ENCODE results near the gene DNAJB6.

The DNAJB6 gene

DNA sequence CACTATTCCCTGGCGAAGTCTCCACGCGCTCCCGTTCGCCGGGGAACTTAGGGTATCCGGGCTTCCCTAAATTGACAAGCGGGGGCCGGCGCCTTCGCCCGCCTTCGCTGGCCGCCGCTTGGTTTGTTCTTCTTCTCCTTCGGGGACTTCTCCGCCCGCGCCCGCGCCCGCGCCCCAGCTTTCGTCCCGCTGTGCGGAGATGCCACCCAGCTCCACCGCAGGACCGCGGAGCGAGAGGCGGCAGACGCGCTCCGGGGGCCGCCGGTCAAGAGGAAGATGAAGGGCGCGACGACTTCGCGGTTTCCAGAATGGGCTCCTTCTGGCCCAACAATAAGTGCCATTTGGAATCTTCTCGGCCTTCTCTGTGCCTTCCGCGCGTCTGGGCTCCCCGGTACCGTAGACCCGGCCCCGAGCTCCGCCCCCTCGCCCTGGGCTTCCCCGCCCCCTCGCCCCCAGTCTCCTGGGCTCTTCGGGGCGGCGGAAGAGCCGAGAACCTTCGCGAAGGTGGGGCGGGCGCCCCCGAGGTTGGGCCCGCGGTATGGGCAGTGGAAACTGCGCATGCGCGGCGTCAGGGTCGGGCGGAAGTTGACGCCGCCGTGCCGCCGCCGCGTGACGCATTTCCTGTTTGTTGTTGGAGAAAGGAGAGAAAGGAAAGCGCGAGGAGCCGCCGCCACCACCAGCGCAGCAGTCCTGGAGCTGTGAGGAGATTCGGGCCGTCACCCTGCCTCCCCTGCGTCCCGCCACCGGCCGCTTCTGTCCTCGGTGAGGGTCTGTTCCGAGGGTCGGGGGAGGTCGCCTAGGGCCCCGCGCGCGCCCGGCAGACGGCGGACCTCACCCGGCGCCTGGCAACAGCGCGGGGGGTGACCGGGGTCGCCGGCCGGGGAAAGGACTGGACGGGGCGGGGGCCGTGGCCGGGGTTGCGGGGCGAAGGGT, at the start of gene DNAJB6:
Gene DNAJB6, plus strand, starts transcription at position 622 of the 933 bp plus-strand sequence. CDS start 21,569 bp downstream, outside the sequence.
- peak; percentile 90 to 94 (median 90) for DNase-seq (ENCODE audit: low read depth in 2 of 3, low spot score in 1 of 3)

DNA sequence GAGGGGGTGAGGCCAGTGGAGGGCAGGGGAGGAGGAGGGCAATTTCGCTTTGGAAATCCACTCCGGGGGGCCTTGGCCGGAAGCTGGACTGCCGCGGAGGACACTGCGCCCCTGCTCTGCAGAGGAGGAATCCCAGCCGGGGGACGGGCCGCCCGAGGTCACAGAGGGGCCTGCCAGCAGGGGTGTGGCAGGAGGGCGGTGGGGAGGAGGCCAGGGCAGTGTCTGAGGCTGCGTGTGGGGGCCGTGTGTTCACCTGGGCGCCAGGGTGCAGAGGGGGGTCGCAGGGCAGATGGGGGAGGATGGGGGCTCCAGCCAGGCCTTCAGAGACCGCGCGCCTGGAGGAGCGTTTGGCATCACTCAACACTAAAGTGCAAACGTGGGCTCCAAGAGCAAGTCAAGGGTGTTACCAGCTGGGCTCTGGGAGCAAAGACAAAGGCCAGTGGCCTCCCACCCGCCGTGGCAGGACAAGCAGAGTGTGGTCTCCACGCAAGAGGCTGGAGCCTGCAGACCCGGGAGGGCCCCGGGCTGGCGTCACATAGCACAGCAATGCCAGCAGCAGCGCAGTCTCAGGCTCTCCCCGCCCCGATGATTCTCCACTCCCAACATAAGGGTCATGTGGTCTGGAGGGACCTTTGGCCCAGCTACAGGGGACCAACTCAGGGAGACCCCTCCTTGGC, 45.3 kb upstream of the DNAJB6 start:
- DNase-seq (ENCODE audit: low read depth in 2 of 3, low spot score in 1 of 3): no peak

DNA sequence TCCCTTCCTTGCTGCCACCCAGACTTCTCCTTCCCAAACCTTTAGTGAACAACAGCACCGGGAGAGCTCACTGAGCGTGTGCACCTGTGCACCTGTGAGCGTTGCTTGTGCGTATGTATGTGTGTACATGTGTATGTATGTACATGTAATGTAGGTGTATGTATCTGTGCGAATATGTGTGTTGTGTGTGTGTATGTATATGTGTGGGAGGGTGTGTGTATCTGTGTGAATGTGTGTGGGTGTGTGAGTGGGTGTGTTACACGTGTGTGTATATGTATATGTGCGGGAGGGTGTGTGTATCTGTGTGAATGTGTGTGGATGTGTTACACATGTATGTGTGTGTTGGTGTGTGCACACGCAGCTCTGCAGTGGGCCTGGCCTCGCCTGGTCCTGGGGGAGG, 44.5 kb upstream of the DNAJB6 start:
- DNase-seq (ENCODE audit: low read depth in 2 of 3, low spot score in 1 of 3): no peak

DNA sequence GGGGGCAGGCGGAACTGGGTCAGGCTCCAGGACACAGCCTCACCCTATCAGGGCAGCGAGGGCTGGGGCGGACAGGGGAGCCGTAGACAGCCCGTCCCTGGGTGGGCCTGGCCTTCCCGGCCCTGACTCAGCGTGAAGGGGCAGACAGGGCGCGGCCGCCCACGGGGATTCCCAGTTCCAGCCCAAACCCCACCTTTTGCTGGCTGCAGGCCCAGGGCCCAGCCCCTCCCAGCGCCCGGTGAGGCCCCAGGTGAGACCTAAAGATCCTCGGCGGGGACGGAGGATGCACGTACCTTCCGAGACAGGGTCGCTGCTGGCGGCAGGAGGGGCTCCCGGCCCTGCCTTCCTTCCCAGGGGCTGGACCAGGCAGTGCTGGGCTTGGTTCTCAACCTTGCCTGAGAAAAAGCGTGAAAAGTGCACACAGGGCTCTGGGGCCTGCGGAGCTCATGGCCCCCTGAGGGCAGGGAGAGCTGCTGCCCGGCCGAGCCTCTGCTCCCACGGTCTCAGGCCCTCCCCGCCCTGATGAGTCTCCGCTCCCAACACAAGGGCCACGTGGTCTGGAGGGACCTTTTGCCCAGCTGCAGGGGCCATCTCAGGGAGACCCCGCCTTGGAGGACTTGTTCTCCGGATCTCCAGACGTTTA, 43.9 kb upstream of the DNAJB6 start:
- DNase-seq (ENCODE audit: low read depth in 2 of 3, low spot score in 1 of 3): no peak

DNA sequence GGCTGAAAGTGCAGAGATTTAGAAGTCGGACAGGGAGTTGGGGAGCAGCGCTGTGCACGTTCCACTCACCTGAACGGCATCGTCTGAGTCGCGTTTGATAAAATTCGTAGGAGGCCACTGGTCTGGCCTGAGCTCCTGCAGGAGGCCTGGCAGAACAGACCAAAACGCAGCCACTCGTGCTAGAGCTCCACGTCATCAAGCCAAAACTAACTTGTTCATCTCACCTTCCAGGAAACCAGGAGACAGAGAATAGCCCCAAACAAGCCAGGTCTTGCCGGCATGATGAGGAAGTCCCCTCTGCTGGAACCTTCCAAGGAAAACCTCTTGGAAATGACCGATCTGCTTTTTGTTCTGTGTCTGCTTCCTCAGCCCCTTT, 43.4 kb upstream of the DNAJB6 start:
- DNase-seq (ENCODE audit: low read depth in 2 of 3, low spot score in 1 of 3): no peak

DNA sequence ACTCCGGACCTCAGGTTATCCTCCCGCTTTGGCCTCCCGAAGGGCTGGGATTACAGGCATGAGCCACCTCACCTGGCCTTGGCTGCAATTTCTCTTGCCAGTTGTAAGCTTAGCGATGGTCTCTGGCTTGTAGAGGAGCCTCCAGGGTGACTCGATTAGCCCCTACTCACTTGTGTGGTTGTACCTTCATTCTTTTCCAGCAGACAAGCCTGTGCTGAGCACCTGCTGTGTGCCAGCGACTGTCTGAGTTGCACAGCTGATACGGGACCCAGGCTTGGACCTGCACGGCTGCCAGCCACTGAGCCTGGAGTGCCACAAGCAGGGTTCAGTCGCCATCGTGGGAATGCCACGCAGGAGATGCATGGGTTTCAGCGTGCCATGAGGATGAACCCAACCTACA, 42.0 kb upstream of the DNAJB6 start:
- DNase-seq (ENCODE audit: low read depth in 2 of 3, low spot score in 1 of 3): no peak

DNA sequence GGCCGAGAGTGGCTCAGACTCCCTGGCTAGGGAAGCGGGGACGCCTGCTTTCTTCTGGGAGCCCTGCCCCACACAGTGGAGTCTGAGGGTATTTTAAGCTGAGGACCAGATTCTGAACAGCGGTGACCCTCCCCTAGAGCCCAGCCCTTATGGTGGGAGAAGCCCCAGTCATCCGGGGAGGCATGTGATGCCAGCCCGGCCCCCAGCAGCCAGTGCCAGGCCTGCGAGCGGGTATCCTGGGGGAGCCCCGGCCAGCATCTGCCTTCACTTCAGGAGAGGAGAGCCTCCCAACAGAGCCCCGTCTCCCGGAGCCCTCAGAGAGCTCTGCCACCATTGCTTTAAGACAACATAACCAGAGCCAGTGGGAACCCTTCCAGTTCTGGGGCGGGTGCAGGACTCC, 41.5 kb upstream of the DNAJB6 start:
- DNase-seq (ENCODE audit: low read depth in 2 of 3, low spot score in 1 of 3): no peak

DNA sequence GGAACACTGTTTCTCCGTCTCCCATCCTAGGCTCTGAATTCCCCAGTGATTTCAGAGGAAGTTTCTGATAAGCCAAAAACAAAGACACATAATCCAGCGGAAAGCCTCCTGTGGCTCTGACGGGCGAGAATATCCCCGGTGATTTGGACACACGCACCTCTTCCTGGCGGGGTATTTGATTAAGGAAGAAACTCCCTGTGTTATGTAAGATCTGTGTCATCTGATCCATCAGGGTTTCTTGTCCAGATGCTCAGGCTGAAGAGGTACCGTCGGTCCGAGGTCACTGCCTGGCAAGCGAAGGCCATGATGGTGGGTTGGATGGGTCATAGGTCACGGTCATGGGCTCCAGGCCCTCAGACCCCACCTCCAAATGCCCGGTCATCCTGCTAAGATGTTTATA, 39.6 kb upstream of the DNAJB6 start:
- DNase-seq (ENCODE audit: low read depth in 2 of 3, low spot score in 1 of 3): no peak

DNA sequence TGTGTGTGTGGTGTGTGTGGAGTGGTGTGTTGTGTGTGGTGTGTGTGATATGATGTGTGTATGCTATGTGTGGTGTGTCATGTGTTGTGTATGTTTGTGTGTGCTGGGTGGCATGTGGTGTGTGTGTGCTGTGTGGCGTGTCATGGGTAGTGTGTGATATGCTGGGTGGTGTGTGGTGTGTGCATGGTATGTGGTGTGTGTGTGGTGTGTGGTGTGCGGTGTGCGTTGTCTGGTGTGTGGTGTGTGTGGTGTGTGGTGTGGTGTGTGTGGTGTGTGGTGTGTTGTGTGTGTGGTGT, 37.5 kb upstream of the DNAJB6 start:
- DNase-seq (ENCODE audit: low read depth in 2 of 3, low spot score in 1 of 3): no peak

DNA sequence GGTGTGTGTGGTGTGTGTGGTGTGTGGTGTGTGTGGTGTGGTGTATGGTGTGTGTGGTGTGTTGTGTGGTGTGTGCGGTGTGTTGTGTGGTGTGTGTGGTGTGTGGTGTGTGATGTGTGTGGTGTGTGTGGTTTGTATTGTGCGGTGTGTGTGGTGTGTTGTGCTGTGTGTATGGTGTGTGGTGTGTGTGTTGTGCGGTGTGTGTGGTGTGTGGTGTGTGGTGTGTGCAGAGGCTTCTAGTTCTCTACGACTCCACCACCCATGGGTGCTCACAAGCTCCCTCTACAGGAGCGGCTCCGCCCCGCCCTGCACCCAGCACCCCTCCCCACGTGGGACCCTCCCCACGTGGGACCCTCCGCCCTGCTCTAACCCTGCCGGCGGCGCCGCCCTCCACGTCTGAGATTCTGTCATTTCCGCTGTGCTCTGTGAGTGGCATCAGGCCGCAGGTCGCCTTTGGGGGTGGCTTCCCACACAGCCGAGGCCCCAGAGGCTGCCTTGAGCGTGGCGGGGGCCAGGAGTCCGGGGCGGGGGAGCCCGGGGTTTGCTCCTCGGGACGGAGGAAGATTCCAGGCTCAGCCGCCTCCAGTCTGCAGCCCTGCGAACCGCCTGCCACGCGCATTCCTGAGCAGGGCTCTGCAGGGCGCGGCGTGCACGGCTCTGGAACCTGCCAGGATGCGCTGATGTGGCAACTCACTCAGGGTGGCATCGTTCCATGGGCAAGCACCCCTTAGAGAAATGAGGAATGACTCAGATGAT, 37.0 kb upstream of the DNAJB6 start:
- no peak for DNase-seq (ENCODE audit: low read depth in 2 of 3, low spot score in 1 of 3)

DNA sequence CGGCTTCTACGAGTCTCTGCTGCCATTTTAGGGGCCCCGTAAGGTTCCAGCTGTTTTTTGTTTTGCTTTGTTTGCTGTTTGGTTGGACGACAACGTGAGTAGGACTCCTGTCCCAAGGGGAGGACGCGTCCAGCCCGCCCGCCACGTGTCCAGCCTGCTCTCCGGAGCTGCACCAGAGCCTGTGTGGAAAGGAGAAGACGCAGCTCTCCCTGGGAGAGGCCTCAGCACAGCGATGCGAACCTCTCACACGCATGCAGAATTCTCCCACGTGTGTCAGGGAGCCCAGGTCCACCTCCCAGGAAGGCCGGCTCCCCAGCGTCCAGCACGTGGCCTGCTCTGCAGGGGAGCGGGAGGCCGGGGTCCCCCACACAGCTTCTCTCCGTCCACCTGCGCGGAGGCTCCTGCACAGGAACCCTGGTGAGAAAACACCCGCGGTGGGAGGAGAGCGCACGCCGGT, 36.4 kb upstream of the DNAJB6 start:
- DNase-seq (ENCODE audit: low read depth in 2 of 3, low spot score in 1 of 3): no peak

DNA sequence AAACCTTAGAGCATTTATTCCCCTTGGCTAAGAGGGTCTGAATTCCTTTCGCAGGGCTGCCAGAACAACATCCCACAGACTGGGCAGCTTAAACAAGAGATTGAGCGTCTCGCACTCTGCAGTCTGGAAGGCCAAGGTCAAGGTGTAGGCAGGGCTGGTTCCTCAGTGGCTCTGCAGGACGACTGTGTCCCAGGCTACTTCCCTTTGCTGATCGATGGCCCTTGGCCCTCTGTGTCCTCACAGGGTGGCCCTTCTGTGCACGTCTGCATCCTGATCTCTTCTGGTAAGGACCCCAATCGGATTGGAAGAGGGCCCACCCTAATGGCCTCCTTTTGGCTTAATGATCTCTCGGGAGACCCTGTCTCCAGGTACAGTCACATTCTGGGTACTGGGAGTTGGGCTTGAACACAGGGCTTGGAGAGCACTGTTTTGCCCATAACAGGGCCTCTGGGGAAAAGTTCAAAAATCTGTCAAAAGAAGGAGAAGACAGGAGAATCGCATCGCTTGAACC, 35.1 kb upstream of the DNAJB6 start:
- no peak for DNase-seq (ENCODE audit: low read depth in 2 of 3, low spot score in 1 of 3)

DNA sequence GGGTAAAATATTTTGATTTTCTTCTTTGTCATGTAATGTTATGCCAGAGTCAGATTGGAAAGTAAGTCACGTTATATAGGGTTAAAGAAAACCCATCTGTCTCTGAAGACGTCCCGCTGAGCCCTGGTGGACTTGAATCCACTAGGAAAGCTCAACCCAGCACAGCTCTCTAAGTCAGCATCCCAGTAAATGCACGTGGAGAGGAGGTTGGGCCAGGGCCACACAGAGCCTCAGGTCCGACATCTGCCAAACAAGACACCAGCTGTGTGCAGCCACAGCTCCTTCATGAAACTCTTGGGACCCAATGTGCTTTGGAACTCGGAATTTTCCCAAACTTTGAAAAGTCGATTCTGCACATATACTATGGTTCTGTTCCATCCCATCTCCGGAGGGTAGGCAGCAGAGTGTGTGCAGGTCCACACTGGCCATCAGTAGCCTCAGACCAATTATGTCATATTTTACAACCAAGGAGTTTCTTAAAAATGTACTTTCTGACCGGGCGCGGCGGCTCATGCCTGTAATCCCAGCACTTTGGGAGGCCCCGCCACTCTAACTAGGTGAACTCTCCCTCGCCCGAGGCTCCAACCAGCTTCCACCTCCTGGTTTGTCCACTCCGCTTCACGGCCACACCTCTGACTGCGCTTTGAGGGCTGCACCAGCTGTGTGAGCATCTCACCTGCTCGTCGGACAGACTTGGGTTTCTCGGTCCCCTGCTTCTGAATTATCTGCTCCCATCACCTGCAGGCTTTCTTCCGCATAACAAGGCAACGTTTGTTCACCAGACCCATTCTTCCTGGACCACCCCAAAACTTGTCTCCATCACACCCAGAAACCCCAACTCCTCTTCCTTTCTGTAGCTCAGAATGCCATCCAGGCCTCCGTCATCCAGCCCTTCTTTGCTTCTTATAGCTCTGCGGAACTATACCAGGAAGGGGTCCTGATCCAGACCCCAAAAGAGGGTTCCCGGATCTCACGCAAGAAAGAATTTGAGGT, 29.7 kb upstream of the DNAJB6 start:
- DNase-seq (ENCODE audit: low read depth in 2 of 3, low spot score in 1 of 3): no peak

DNA sequence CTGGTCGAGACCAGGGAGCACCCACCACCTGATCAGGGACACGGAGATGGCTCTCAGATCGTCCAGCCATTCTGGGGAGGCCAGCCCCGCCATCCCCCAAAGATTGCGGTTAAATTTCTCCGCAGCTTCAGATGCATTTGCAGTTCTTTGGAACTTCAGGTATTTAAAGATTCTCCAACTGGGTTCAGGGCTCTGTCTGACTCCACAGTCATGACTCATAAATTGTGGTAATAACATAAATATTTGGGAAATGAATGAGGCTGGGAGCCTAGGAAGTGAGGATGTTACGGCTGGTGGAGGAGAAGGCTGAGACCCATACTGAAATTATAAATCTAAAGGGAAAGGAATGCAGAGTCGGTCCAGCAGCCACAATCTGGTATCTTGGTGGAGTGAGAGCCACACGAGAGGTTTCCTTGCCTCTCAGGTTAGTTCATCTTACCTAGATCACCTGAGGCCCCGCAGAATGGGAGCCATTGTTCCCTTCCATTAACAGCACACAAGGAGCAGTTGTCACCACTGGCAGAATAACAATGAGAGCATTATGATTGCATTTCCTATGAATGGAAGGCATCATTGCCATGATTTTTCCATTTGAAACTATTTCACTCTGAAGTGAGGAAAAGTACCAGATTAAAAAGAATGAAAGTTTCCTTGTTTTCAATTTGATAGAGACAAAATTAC, 26.7 kb upstream of the DNAJB6 start:
- DNase-seq (ENCODE audit: low read depth in 2 of 3, low spot score in 1 of 3): no peak

DNA sequence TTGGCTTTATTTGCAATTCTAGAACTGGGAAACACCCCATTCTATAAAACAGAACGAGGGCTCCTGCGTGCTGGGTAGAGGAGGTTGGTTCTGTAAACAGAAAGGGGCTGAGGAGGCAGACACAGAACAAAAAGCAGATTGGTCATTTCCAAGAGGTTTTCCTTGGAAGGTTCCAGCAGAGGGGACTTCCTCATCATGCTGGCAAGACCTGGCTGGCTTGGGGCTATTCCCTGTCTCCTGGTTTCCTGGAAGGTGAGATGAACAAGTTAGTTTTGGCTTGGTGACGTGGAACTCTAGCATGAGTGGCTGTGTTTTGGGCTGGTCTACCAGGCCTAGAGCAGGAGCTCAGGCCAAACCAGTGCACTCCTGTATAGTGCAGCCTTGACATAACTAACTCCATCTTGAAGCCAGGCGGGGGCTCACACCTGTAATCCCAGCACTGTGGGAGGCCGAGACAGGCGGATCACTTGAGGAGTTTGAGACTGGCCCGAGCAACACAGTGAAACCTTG, 26.1 kb upstream of the DNAJB6 start:
- DNase-seq (ENCODE audit: low read depth in 2 of 3, low spot score in 1 of 3): no peak

DNA sequence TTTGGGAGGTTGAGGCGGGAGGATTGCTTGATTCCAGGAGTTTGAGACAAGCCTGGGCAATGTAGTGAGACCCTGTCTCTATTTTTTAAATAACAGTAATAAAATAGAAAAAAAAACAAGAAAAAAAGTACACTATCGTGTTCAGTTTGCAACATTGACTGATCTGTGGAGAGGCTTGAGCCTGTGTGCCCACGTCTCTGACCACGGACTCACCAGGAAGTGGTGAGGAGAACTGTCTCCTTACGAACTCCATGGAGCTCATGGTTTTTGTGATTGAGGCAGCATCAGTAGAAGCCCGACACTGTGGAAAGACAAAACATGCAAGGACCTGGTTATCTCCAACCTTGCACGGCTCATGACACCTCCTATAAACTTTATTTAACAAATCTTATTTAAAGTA, 23.9 kb upstream of the DNAJB6 start:
- no peak for DNase-seq (ENCODE audit: low read depth in 2 of 3, low spot score in 1 of 3)

DNA sequence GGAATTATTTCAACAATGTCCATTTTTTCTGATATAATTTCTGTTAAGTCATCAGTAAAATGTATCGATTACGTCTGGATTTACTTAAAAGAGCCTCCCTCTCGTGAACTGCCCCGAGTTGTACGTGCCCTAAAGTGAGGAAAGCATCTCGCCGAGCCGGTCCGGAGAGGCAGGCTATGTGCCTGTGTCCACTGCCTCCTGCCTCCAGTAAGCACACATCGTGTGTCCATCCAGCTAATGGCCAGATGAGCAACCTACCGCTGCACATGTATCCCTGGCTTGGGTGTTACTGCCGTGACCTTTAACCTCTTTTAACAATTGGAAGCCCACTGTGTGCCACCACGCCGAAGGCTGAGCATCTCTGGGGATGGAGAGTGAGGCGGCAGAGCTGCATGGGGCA, 23.2 kb upstream of the DNAJB6 start:
- DNase-seq (ENCODE audit: low read depth in 2 of 3, low spot score in 1 of 3): no peak

DNA sequence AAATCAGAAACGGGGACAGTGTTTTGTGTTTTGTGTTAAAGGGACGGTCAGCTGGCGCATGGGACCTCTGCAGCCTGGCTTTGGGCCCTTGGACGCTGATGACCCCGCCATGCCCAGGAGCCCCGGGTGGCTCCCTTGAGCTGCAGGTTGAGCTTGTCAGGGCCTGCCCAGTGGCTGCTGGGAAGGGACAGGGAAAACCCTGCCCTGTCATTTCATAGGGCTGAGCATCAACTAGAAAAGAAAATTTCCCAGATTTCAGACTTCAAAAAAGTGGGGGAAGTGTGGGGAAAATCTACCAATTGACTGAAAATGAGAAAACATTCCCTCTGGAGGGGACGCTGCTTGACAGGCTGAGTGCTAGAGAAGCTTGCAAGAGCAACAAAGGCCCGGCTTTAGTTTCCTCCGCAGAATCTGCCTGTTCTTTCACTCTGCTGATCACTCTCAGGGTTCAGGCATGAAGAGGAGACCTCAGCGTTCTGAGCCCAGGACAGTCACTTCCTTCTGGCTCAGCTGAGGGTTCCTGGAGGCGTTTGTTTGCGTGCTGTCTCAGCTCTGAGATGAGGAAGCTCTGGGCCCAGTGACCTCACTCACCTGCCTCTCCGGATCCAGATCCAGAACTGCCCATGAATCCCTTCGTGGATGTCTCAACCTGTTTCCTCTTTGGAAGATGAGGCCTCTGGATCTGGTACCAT, 18.6 kb upstream of the DNAJB6 start:
- no peak for DNase-seq (ENCODE audit: low read depth in 2 of 3, low spot score in 1 of 3)

DNA sequence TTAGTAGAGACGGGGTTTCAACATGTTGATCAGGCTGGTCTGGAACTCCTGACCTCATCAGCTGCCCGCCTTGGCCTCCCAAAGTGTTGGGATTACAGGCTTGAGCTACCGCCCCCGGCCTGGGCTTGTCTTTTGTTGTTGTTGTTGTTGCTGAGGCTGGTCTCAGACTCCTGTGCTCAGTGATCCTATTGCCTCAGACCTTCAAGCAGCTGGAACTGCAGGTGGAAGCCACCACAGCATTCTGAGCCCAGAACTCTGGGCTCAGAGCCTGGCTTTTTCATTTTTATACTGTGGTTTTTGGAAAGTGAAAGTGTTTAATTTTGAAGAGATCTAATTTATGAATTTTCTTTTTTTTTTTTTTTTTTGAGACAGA, 16.2 kb upstream of the DNAJB6 start:
- no peak for DNase-seq (ENCODE audit: low read depth in 2 of 3, low spot score in 1 of 3)
